SH-SY5Y (cell line): ENCODE measurements around the gene CCL17.

Source experiments
- GATA2 ChIP-seq: IDR thresholded peaks from 2 replicates; pipeline ENCODE4 v1.6.1; 2011; ENCODE audit warnings: mild to moderate bottlenecking, low read depth, low read length
- GATA3 ChIP-seq: IDR thresholded peaks from 2 replicates; pipeline ENCODE4 v1.6.1; 2011; ENCODE audit warnings: low read depth, mild to moderate bottlenecking, low read length, moderate library complexity

The CCL17 gene

DNA sequence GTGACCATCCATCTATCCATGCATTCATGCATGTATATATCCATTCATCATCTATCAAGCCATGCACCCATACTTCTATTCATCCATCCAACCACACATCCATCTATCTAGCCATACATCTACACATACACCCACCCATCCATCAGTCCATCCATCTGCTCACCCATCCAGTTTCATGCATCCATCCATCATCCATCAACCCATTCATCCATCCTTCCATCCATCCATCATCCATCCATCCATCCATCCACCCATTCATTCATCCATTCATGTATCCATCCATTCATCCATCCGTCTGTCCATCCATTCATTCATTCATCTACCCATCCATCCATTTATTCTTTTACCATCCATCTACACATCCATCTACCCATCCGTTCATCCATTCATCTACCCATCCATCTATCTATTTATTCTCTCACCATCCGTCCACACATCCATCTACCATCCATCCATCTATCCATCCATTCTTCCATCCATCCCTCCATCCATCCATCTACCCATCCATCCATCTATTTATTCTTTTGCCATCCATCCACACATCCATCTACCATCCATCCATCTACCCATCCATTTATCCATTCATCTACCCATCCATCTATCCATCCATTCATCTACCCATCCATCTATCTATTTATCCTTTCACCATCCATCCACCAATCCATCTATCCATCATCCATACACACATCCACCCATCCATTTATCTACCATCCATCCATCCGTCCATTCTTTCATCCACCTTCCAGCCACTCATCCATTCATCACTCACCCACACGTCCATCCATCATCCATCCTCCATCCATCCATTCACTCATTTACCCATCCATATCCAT lies 3.2 kb downstream of the CCL17 start:
- TF ChIP-seq GATA2 = no peak

DNA sequence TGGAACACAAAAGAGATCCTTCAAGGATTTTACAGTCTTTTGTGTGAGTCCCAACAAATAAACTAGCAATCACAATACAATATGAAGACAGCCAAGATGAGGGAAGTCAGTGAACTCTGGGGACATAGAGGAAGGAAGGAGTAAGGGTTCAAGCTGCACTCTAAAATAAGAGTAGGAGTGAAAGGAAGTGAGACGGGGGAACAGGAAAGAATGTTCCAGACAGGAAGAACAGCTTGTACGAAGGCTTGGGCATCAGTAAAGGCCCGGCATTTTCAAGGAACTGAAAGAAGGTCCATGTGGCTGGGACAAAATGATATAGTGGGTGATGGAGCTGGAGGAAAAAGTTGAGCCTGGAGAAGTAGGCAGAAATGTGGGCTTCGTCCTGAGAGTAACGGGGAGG lies 4.5 kb downstream of the CCL17 start:
- TF ChIP-seq GATA2 = no peak
- no peak for TF ChIP-seq GATA3

DNA sequence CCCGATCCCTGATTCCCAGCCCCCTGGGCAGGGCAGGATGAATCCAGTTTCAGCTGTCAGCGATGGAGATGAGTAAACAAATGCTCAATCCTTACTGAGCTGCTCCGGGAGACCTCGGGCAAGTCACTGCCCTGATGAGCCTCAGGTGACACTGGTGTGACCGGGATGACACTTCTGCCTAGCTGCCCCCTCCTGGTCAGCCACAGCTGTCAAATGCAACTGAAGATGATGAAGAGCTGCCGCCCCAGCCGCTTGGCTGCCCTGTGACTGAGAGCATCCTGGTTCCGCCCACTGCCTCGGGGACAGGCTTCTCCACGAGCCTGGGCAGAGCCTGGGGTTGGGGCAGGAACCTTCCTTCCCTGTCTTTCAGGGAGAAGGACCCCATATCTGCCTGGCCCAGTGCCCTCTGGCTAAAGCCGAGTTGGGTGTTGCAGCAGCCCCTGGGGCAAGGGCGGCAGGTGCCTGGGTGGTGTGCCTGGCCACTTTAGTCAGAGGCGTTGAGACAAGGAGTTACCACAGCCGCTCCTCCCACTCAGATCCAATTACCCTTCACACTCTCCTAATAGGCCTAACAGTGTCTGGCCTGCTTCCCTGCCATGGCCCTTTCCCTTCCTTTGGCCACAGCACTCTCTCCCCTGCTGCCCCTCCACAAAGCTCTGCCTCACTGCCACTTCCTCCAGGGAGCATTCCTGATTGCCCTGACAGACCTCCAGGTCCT lies 5.5 kb downstream of the CCL17 start:
- TF ChIP-seq GATA3 = no peak
- TF ChIP-seq GATA2 = no peak

DNA sequence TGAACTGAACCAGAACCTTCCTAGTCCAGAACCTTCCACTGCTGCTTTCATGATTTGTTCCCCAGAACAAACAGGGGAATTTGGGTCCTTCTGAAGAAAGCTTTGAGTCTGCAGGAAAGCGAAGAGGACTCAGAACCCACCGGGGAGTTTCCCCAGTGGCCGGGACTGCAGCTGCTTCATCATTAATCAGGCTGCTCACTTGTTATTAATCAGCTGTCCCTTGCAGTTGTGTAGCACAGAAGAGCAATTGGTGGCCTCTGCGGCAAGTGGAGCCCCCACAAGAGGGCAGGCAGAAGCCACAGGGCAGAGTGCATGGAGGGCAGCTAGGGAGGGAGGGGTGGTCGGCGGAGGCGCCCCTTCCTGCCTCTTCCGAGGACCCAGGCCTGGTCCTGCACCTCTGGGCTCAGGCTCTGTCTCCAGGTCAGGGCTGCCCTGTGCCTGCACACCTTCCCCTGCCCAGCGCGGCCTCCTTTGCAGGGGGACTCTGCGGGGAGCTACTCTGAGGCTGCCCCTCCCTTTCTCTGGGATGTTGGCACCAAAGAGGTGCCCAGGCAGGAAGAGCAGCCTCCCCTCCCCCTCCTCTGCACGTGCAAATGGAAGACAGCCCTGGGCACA lies 6.9 kb downstream of the CCL17 start:
- TF ChIP-seq GATA2 (no peak), GATA3 (no peak)

GRCh38 chr16:57412584-57412983 lies 8.0 kb downstream of the CCL17 start:
- TF ChIP-seq GATA3 (no peak), GATA2 (no peak)

DNA sequence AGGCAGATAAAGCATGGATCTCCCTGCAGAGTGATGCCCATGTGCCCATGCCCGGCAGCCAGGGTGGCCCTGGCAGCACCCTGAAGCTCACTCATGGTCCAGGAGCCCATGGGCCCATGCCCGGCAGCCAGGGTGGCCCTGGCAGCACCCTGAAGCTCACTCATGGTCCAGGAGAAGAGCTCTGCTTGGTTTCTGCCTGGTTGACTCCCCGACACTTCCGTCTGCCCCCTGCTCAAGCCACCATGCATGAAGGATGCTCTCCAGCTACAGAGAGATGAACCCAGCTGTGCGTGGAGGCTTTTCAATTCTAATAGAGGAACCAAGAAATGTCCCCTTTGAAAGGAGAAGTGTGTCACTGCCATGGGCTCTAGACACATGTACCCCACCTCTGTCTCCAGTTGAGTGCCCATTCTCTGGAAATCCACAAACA lies 8.7 kb downstream of the CCL17 start:
- TF ChIP-seq GATA3 = no peak

DNA sequence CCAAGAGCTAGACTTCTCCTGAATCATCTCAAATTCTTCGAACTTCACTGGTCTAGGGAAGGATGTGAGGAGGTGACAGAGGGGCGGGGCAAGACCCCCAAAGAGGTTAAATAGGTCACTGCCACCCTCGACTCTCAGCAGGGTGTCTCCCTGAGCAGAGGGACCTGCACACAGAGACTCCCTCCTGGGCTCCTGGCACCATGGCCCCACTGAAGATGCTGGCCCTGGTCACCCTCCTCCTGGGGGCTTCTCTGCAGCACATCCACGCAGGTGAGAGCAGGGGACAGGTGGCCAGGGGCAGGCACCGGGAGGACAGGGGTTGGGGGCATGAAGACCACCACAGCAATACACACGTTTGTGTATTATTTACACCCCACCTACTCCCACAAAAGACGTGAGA lies 9.2 kb downstream of the CCL17 start:
- TF ChIP-seq GATA2 (no peak), GATA3 (no peak)

- TF ChIP-seq GATA2 (no peak), GATA3 (no peak)
Observed at GRCh38 chr16:57416084-57416483, 11.5 kb downstream of the CCL17 start.

- no peak for TF ChIP-seq GATA3
- TF ChIP-seq GATA2 = no peak
Observed at GRCh38 chr16:57419506-57419905, 14.9 kb downstream of the CCL17 start.

DNA sequence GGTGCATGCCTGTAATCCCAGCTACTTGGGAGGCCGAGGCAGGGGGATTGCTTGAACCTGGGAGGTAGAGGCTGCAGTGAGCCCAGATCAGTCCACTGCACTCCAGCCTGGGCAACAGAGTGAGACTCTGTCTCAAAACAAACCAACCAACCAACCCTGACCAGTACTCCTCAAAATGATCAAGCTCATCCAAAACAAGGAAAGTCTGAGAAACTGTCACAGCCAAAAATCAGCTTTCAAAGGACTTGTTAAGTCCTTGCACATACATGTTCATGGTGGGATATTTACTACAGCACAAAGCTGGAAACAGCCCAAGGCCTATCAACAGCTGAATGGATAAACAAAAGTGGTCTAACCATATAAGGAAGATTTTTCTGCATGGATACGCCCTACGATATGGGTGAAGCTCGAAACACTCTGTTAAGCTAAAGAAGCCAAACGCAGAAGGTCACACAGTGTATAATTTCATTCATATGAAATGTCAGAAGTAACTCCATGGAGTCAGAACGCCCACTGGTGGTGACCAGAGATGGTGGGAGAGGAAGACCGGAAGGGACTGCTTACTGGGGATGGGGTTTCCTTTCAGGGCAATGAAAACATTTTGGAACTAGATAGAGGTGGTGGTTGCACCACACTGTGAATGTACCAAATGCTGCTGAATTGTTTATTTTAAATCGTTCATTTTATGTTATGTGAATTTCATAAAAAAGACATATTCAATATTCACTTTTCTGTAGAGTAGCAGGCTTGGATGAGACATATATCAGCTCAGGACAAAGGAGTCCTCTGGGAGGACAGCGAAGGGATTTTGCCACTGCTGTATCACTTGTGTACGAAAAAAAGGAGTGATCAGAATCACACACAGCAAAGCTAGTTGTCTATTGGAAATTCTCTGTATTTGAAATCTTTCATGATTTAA lies 17.7 kb downstream of the CCL17 start:
- TF ChIP-seq GATA3 (no peak), GATA2 (no peak)

- no peak for TF ChIP-seq GATA3
- TF ChIP-seq GATA2 = no peak
Observed at GRCh38 chr16:57423152-57423551, 18.6 kb downstream of the CCL17 start.

DNA sequence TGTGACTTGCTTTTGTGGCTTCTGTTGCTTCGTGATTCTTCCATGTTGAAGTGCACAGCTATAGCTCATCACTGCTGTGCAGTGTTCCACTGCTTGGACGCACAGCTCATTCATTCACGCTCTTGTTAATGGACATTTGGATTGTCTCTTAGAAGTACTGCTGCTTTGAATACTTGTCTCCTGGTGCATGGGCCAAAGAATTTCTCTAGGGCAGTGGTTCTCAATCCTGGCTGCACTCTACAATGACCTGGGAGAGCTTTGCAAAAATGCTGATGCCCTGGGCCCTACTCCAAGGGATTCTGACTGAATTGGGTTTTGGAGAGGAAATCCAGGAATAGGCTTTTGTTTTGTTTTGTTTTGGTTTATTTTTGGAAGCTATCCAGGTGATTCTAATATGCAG lies 20.0 kb downstream of the CCL17 start:
- TF ChIP-seq GATA3 = no peak
- TF ChIP-seq GATA2 = no peak

DNA sequence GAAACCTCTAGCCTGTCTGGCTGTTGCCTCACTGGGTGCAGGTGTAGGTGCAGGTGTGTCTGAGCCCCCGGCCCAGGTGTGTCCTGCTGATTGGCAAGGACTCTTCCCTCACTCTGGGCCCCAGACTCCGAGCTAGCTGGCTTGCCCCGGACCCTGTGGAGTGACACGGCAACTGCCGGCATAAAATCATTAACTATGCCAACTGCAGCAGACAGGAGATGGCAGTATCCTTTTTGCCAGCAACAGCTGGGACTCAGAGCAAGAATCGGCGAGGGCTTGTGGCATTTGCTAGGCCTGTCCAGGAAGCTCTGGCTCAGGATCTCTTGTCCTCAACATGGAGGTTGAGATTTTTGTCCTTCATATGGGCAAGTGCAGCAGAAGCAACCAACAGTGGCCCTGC lies 21.8 kb downstream of the CCL17 start:
- TF ChIP-seq GATA3 = no peak
- no peak for TF ChIP-seq GATA2

- TF ChIP-seq GATA3 = no peak
- no peak for TF ChIP-seq GATA2
Observed at GRCh38 chr16:57427307-57427706, 22.7 kb downstream of the CCL17 start.

DNA sequence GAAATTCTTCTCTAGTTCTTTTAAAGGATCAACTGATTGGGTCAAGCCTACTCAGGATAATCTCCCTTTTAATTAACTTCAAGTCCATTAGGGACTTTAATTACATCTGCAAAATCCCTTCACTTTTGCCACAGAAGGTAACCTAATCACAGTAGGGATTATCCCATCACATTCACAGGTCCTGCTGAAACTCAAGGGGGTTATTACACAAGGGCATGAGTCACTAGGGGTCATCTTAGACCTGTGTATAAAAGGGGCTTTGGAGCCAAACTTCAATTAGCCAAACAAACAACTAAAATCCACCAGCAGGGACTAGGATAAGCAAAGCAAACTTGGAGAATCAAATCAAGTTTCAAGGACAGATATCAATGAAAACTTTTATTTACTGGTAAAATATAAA lies 23.3 kb downstream of the CCL17 start:
- no peak for TF ChIP-seq GATA3
